Activated CD8-positive, alpha-beta T cell treated with anti-CD3 and anti-CD28 coated beads for 36 hours (primary cell): ENCODE data around the gene VRK3. TPM values are rescaled to one million over a fixed set of nuclear protein-coding genes. Genes with fewer than 3 reads are reported as not detected.

Experiments used
- ATAC-seq: fragments of 200-7000 bp; cut with Tn5 transposase; one replicate; pipeline ENCODE4 v1.10.0; 2021; ENCODE audit warnings: mild to moderate bottlenecking, moderate library complexity
- CTCF ChIA-PET: fragments of 350-600 bp; sonication (Branson Sonifier 250); formaldehyde crosslinking; loops from one replicate; lab custom pipeline; 2021; ENCODE audit warnings: antibody characterized with exemption; lab: Charles Lee
- POLR2A ChIA-PET: fragments of 350-600 bp; sonication (Branson Sonifier 250); formaldehyde crosslinking; loops from one replicate; lab custom pipeline; 2021; ENCODE audit warnings: antibody characterized with exemption; lab: Charles Lee
- DNase-seq: peaks from one replicate; pipeline ENCODE4 v3.0.0-alpha.2; 2020
- H3K27ac Mint-ChIP-seq: one replicate; pipeline ENCODE4 v1.8.0; 2021; ENCODE audit warnings: mild to moderate bottlenecking, mixed read lengths
- H3K27me3 Mint-ChIP-seq: one replicate; pipeline ENCODE4 v1.8.0; 2021; ENCODE audit warnings: mixed read lengths
- H3K36me3 Mint-ChIP-seq: one replicate; pipeline ENCODE4 v1.8.0; 2021; ENCODE audit warnings: low read depth, mixed read lengths
- H3K4me1 Mint-ChIP-seq: one replicate; pipeline ENCODE4 v1.8.0; 2021; ENCODE audit warnings: low read depth, mixed read lengths
- H3K4me3 Mint-ChIP-seq: one replicate; pipeline ENCODE4 v1.8.0; 2021; ENCODE audit warnings: mild to moderate bottlenecking, moderate library complexity, mixed read lengths
- H3K9me3 Mint-ChIP-seq: one replicate; pipeline ENCODE4 v1.8.0; 2021; ENCODE audit warnings: mixed read lengths
- CTCF ChIP-seq: fragments of 200-600 bp; IDR thresholded peaks from one replicate; pipeline ENCODE4 v1.8.0; 2022; ENCODE audit warnings: antibody characterized with exemption, mild to moderate bottlenecking
- intact Hi-C: fragments of 100-400 bp; cut with micrococcal nuclease; formaldehyde crosslinking; loops from one replicate; pipeline ENCODE4 v1.10.0; 2022
- total RNA-seq, 2 experiments: library from RNA; stranded (reverse); gene quantifications; one replicate each; pipeline ENCODE4 v1.2.3, GENCODE V29; 2021

VRK3 gene
- total RNA-seq, 2 experiments from 2014 or later = 37.4 to 38.0 TPM

DNA sequence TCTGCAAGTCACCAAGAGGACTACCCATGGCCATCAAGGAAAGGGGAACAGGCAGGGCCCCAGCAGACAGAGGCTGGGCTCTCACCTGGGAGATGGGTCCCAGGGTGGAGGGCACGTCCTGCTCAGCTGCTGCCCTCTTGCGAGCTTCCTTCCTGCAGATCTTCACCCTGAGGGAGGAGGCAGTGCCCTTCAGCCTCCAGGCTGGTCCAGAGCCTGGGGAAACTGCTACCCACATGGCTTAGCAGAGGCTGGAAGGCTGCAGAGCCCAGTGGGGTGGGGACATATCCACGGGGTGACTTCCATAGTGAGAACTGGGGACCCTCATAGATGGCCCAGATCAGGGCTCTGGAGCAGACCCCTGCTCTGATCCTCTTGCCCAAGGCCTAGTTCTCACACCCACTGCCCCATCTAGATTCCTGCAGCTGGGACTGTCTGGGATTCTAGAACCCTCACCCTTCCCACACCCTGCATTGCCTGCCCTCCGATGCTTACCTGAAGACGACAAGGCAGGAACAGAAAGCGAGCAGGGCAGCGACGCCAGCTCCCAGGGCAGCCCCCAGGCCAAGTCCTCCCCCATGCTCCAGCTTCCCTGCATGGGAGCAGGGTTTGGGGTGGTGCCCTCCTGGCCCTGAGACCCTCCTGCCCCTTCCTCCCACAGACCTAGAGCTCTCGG, 73.2 kb downstream of the VRK3 start:
- Mint-ChIP-seq H3K9me3 (no peaks in the 10 kb centered on the region), H3K4me1 (peaks cover 9% of the 10 kb centered on the region), H3K27me3 (peaks cover 16% of the 10 kb centered on the region), H3K27ac (no peak overlapping the region), H3K4me3 (no peak overlapping the region), H3K36me3 (no peaks in the 10 kb centered on the region)
- ChIA-PET CTCF (interaction anchor here (2.4 to 3.3 kb wide), 2 partner anchors 14 to 15 kb away, joined by 14 to 21 read pairs; no protein-coding TSS in a partner anchor), POLR2A (interaction anchor here (0.6 kb wide), 1 partner anchor 675 kb away, joined by 4 read pairs; no protein-coding TSS in a partner anchor)
- no peak for ATAC-seq
- TF ChIP-seq CTCF = no peak
- DNase-seq = no peak
- intact Hi-C loops = no loop called here

- Mint-ChIP-seq H3K36me3 (no peaks in the 10 kb centered on the region), H3K27me3 (peaks cover 16% of the 10 kb centered on the region), H3K4me1 (peaks cover 9% of the 10 kb centered on the region), H3K9me3 (no peaks in the 10 kb centered on the region), H3K27ac (no peak overlapping the region), H3K4me3 (no peak overlapping the region)
- ChIA-PET CTCF (interaction anchor here (1.2 to 2.4 kb wide), 3 partner anchors 14 to 185 kb away, joined by 3 to 14 read pairs (median 6); no protein-coding TSS in a partner anchor), POLR2A (interaction anchor here (0.6 kb wide), 2 partner anchors 64 to 676 kb away, joined by 3 to 4 read pairs; no protein-coding TSS in a partner anchor)
- DNase-seq (no peak), ATAC-seq (no peak)
- intact Hi-C loops = no loop called here
- TF ChIP-seq CTCF = no peak
Measured at GRCh38 chr19:49950956-49951526, 74.1 kb downstream of the VRK3 start.

- ChIA-PET POLR2A (no interaction called here), CTCF (interaction anchor here (1.2 to 2.4 kb wide), 4 partner anchors 13 to 186 kb away, joined by 3 to 14 read pairs (median 4); no protein-coding TSS in a partner anchor)
- H3K27me3 Mint-ChIP-seq = peaks cover 18% of the 10 kb centered on the region
- H3K4me3 Mint-ChIP-seq = no peak overlapping the region
- no peak for DNase-seq
- TF ChIP-seq CTCF = no peak
- intact Hi-C loops = no loop called here
- H3K4me1 Mint-ChIP-seq = peaks cover 9% of the 10 kb centered on the region
- no peaks in the 10 kb centered on the region for H3K9me3 Mint-ChIP-seq
- no peak for ATAC-seq
- H3K27ac Mint-ChIP-seq = no peak overlapping the region
- no peaks in the 10 kb centered on the region for H3K36me3 Mint-ChIP-seq
Measured at GRCh38 chr19:49950590-49950948, 74.6 kb downstream of the VRK3 start.

GRCh38 chr19:49949742-49950589, 75.2 kb downstream of the VRK3 start:
- ChIA-PET CTCF (interaction anchor here (1.2 to 2.4 kb wide), 4 partner anchors 13 to 186 kb away, joined by 3 to 14 read pairs (median 4); no protein-coding TSS in a partner anchor), POLR2A (interaction anchor here (1.1 kb wide), 1 partner anchor 37 kb away, joined by 3 read pairs; no protein-coding TSS in a partner anchor)
- H3K4me3 Mint-ChIP-seq = no peak overlapping the region
- no peak for TF ChIP-seq CTCF
- peaks cover 21% of the 10 kb centered on the region for H3K27me3 Mint-ChIP-seq
- peaks cover 9% of the 10 kb centered on the region for H3K4me1 Mint-ChIP-seq
- no peaks in the 10 kb centered on the region for H3K36me3 Mint-ChIP-seq
- DNase-seq (no peak), ATAC-seq (no peak)
- intact Hi-C loops = no loop called here
- H3K9me3 Mint-ChIP-seq = no peaks in the 10 kb centered on the region
- H3K27ac Mint-ChIP-seq = no peak overlapping the region
